ENCODE data around the gene ATAD3C.

Gene ATAD3C

GRCh38 chr1:1419363-1419812 lies 30.1 kb upstream of the ATAD3C start:
- CTCF ChIA-PET: no interaction called here
- H3K4me1 ChIP-seq (ENCODE audit: control insufficient read depth, insufficient read depth, low read length): no peaks in the 10 kb centered on the region
- POLR2A ChIA-PET: no interaction called here

More at GRCh38 chr1:1419363-1419812, 30.1 kb upstream of the ATAD3C start:
- H3K9me3 ChIP-seq (ENCODE audit: control insufficient read depth, insufficient read depth, low read depth, low read length): no peaks in the 10 kb centered on the region
- H3K27ac ChIP-seq (ENCODE audit: extremely low read depth, low read depth, low read length): no peak overlapping the region
- TF ChIP-seq ZBTB11 (tag by site-specific recombination; conservative IDR thresholded peaks at IDR 0.05; ENCODE audit: low read depth) (no peak), ZBTB44 (tag by site-specific recombination; IDR thresholded peaks at IDR 0.05) (no peak), ZNF473 (tag by site-specific recombination; IDR thresholded peaks at IDR 0.05) (no peak), ZSCAN5A (tag by site-specific recombination; IDR thresholded peaks at IDR 0.05) (no peak)
- TF ChIP-seq, protein P1, sequence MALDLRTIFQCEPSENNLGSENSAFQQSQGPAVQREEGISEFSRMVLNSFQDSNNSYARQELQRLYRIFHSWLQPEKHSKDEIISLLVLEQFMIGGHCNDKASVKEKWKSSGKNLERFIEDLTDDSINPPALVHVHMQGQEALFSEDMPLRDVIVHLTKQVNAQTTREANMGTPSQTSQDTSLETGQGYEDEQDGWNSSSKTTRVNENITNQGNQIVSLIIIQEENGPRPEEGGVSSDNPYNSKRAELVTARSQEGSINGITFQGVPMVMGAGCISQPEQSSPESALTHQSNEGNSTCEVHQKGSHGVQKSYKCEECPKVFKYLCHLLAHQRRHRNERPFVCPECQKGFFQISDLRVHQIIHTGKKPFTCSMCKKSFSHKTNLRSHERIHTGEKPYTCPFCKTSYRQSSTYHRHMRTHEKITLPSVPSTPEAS (tag by site-specific recombination; IDR thresholded peaks at IDR 0.05): no peak
- TF ChIP-seq, protein P2, sequence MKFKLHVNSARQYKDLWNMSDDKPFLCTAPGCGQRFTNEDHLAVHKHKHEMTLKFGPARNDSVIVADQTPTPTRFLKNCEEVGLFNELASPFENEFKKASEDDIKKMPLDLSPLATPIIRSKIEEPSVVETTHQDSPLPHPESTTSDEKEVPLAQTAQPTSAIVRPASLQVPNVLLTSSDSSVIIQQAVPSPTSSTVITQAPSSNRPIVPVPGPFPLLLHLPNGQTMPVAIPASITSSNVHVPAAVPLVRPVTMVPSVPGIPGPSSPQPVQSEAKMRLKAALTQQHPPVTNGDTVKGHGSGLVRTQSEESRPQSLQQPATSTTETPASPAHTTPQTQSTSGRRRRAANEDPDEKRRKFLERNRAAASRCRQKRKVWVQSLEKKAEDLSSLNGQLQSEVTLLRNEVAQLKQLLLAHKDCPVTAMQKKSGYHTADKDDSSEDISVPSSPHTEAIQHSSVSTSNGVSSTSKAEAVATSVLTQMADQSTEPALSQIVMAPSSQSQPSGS (tag by site-specific recombination; IDR thresholded peaks at IDR 0.05; ENCODE audit: low read depth): no peak
- H3K4me3 ChIP-seq (ENCODE audit: low read depth, low read length): no peak overlapping the region
- no peaks in the 10 kb centered on the region for H3K36me3 ChIP-seq (ENCODE audit: control insufficient read depth in 2 of 2, insufficient read depth in 1 of 2, low read length in 2 of 2)

All from HEK293 (cell line).